GM18520 (cell line): ENCODE measurements around the gene KLRC4.
"Not testable (repeated sequence)": the region's sequence is repeated elsewhere in the genome, so short reads cannot be mapped to it uniquely, and the experiment has no call there.

ENCODE experiments used
- ATAC-seq: cut with Tn5 transposase; IDR thresholded peaks from one replicate; pipeline ENCODE4 v1.9.1; 2021; ENCODE audit not compliant: unreplicated experiment

Gene KLRC4

DNA sequence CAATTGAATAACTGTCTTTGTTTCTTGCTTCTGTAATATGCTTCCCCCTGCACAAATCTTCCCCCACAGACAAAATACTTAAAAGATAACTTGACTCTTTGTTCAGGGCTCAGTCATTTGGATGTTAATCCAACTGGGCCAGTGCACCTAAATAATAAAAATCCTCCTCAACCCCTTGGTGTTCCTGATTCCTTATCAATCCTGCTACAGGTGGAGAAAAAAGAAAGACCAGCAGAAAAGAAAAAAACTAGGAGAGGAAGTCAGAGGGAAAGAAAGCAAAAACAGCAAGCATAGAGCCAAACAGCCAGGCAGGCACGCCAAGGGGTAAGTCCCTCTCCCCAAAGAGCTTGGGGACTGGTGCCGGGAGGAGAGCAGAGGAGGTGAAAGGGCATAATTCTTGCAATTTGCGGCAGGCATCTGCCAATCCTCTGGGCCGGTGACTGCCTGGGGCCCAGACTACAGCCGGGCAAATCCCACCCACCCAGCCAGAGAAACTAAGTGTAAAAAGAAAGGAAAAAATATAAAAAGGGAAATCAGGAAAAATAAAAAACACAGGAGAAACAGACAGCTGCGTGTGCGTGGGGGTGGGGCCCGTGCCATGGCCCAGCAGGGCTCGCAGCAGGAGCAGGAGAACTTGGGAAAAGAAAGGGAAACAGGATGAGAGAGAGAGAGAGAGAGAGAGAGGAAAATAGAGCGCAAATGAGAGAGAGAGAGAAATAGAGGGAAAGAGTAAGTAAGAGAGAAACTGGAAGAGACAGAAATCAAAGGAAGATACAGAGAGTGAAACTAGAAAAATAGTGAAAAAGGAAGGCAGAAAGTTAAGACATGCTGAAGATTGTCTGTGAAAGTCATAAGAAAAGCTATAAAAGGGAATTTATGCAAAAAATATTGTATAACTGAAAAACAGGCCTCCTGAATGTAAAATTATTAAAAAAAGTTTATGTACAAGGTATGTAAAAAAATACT lies 41.1 kb downstream of the KLRC4 start:
- no peak for ATAC-seq

DNA sequence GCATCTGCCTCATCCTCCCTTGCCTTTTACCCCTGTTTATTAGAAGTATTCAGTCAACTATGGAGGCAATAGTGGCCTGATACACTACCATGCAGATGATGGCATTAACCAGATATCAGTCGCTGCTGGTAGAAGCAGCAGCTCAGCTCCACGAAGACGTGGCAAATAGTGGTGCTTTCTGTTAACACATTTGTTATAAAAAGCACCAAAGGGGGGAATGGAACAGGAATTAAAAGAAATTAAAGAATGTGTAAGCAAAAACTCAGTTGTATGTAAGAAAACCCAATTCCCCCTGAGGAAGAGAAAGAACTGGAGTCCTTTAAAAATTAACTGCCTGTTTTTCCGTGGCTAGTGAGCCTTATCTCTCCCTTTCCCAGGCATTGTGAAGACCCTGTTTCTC lies 41.8 kb downstream of the KLRC4 start:
- not testable (repeated sequence) for ATAC-seq

DNA sequence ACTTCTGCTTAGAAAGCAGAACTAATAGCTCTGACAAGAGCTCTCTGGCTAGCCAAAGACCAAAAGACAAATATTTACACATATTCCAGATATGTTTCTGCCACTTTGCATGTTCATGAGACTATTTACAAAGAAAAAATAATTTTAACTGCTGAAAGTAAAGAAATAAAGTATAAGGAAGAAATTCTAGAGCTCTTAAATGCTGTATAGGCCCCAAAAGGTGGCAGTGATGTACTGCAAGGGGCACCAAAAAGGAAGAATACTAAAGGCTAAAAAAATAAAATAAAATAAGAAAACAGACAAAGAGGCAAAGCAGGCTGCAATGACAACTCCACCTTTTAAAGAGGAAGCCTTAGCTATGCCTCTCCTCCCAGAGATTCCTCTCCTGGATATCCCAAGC lies 42.7 kb downstream of the KLRC4 start:
- no peak for ATAC-seq

DNA sequence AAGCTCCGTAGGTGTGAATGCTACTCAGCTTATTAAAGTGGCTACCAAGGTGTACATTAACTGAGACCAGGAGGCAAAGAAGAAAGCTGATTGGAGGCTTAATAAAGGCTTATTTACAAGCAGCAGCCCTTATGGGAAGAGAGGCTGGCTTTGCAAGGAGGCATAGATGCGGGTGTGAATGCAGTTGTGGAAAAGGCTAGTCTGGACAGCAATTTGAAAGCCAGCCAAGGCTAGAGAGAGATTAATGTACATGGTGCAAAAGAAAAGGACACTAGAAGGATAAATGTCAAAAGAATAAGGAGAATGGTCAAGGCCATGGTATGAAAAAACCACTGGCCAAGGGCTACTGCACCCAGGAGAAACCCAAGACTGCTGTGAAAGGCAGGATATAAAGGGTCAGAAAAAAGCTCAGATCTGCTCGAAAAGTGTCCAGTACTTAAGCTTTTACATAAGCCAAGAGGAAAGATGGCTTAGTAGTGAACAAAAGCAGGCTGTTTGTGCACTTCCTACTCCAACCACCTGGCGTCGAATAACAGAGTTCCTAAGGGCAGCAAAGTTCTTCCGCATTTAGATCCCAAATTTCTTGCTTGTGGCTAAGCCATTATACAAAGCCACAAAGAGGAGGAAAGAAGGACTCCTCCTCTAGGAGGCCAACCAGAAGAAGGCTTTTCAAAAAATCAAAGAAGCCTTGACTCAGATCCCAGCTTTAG lies 43.7 kb downstream of the KLRC4 start:
- ATAC-seq = no peak

DNA sequence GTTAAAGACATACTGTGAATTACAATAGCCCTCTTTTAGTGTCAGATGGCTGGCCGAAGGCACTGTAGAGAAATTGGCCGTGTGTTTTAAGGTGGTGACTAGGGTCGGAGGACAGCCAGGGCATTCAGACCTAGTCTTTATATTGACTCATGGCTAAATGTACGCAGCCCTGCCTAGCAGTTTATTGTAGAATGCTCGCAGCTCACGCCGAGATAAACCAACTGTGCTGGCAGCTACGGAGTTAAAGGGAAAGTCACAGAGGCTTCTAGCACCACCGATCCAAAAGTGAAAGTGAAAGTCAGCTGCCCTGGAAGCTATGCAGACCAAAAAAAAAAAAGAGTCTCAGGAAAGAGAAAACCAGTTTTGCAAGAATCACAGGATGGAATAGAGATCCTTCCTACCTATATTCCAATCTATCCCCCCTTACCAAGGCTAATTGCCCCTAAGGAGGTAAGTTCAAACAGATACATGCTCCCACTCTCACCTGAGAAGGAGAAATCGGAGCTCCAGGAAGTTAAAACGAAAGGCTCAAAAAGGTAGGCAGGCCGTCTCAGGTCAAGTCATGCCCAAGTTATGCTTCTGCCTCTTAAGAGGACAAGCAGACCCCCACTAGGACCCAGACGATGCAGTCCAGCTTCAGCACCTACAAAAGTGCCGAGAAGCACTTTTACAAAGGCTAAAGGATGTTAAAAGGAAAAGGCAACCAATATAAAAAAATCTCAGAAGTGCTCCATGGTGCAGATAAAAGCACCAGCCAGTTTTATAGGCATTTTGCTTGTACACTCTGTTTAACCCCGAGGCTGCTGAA lies 44.5 kb downstream of the KLRC4 start:
- peak; percentile 39 for ATAC-seq

DNA sequence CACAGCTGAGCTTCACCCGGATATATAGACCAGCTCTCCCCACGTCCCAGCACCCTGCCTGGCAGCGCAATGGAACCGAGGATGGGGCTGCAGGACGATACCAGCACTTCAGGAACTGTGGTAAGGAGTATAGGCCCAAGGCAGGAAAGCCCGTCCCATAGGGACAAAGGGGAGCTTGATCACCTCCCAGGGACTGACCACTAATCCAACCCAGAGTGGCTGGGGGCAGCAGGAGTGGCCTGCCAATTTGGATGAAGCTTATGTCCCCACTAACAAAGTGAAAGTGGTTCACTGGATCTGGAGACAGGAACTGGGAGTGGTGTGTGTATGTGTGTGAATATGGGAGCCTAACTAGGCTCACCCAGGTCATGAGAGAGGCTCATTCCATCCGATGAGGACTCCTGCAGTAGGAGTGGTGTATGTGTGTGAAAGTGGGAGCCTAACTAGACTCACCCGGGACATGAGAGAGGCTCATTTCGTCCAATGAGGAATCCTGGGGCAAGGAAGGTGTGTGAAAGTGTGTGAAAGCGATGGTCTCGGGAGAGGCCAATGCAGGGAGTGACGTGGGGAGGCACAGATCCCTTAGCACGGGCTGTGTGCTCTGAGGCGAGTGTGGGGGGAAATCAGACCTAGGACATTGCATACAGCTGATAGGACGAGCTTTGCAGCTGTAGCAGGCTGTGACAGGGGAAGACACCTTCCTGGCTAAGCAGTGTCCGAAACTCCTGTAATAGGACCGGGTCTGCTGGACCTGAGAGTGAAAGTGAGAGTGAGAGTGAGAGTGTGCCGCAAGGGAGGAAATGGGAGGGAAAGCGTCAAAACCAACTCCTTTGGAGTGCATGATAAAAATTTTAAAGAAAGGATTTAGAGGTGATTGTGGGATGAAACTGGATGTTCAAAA lies 45.4 kb downstream of the KLRC4 start:
- ATAC-seq = peak; percentile 63

DNA sequence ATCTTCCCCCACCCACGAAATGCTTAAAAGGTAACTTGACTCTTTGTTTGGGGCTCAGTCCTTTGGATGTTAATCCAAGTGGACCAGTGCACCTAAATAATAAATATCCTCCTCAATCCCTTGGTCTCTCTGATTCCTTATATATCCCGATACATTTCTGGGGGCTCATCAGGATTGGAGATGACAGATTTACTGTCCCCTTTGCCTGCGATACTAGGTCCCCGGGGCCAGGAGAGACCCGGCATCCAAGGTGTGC lies 46.0 kb downstream of the KLRC4 start:
- no peak for ATAC-seq

DNA sequence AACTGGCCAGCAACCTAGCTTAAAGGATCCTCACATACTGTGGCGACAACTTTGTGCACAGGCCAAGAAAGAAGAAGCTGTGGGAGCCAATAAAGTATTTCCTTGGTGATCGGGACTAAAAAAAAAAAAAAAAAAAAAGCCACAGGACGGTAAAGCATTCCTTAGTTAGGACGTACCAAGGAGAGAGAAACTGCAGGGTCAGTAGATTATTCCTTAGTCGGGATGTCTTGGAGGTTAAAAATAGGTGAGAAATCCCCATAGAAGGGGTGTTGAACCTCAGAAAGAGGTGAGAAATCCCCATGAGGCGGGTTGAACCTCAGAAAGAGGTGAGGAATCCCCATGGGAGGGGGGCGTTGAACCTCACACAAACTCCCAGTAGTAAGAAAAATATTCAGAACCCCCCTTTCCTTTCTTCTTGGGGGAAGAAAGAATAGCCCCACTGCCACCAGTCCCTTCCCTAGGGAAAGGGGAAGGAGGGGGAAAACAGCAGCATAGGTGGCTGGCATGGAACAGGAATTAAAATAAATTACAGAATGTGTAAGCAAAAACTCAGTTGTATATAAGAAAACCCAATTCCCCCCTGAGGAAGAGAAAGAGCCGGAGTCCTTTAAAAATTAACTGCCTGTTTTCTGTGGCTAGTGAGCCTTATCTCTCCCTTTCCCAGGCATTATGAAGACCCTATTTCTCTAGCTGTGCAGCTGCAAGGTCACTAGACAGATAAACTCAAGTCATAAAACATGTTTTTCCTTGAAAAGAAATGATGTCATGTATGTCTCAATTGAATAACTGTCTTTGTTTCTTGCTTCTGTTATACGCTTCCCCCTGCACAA lies 46.5 kb downstream of the KLRC4 start:
- ATAC-seq = no peak

DNA sequence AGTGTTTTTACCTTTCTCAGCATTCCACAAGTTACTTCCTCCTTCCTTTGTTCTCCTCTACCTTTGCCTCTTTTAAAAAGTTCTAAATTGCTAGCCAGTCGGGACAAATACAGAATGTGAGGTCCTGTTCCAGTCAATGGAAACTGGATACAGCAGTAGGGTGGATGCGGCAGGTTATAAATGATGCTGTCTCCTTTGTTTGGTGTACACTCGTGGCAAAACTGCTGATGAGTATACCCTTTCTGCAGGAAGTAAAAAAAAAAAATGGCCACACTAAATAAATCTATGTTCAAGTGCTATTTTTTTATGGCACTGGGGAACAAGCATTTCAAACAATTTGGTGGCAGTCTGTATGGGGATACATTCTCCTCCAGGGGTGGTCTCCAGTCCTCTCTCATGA lies 47.2 kb downstream of the KLRC4 start:
- no peak for ATAC-seq

DNA sequence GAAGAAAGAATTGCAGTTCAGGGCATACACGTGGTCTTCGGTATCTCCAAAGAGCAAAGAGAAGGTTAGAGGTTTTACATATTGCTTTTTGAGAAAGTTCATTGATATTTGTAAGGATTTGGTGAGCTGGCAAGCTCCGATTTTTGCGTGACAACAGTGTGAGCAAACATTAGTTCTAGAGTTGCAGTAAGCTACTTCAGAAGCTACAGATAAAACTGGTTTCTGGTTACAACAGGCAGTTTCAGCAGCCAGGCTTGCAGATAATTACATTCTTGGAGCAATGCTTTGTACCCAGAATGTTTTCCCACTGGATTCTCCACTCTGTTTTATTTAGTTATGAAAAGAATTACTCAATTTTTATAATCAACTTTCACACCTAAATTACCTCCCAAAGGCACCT lies 47.9 kb downstream of the KLRC4 start:
- no peak for ATAC-seq

DNA sequence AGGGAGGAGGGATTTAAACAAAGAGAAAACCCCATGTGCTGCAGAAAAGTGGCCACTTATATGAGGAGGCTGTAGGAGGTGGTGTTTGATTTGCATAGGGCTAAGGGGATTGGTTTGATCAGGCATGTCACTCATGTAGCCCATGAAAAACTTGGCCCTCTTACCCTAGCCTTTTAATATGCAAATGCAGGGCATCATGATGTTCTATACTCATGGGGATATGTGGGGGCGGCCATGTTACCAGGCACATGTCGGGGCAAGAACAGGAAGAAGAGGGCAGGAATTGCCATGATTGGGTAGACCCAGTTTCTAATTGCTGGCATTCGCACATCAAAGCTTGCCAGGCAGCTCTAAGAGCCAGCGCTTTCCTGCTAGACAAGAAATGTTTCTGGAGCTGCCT lies 48.5 kb downstream of the KLRC4 start:
- ATAC-seq = no peak

DNA sequence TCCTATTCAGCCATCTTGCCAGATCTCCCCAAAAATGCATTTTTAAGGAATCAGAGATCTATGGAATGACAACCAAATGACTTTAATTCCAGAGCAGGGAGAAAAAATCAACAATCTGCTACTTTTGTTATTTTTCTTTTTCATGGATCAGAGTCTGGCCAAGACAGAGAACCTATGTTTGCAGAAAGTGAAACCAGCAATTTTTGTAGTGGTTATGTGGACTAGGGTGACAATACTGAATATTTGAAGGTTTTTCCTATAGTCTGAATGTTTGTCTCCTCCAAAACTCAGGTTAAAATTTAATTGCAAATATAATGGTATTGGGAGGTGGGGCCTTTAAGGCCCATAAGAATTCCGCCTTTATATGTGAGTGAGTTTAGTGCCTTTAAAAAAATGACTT lies 50.6 kb downstream of the KLRC4 start:
- ATAC-seq = no peak

DNA sequence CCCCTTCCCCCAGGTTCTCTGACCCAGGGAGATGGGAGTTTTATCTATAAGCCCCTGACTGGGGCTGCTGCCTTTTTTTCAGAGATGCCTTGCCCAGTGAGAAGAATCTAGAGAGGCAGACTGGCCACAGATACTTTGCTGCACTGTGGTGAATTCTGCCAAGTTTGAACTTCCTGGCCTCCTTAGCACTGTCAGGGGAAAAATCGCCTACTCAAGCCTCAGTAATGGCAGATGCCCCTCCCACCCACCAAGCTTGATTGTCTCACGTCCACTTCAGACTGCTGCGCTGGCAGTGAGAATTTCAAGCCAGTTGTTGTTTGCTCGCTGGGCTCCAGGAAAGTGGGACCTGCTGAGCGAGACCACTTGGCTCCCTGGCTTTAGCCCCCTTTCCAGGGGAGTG lies 51.4 kb downstream of the KLRC4 start:
- no peak for ATAC-seq
